ENCODE measurements around the gene ABHD17B.

The ABHD17B gene

GRCh38 chr9:71937898-71938297, 26.9 kb upstream of the ABHD17B start:
- in situ Hi-C loops (cut with HindIII; ENCODE audit: low sequenced_read_pairs), result no loop called here
- no peak for TF ChIP-seq CTCF (IDR thresholded peaks at IDR 0.05; ENCODE audit: low read depth, low read length, missing control alignments)
- DNase-seq (ENCODE audit: low read depth), result no peak
- no peak overlapping the region for H3K4me3 ChIP-seq (ENCODE audit: low read depth, low read length)

DNA sequence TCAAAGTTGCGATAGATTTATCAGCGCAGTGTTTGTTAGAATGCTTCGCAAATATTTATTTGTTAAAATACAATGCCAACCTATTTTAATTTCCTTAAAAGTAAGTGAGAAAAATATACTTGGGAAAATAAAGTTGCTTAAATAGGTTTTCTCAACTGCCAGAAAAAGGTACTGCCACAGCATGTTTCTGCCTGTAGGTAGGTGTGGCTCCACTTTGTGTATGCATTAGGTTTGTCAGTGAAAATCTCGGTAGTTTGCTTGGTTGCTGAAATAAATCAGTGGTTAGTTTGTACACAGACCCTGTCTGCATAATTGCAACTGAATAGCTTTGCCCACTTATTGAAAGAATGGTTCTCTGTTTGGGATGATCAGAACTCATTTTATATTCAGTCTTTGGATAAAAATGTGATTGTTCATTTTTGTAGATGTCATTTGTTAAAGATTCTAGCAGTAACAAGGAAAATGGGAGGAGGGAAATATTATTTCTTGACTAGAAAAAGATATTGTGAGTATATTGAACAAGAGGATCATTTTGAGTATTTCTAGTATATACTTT, 26.2 kb upstream of the ABHD17B start:
- in situ Hi-C loops (cut with HindIII; ENCODE audit: low sequenced_read_pairs), result no loop called here
- TF ChIP-seq CTCF (IDR thresholded peaks at IDR 0.05; ENCODE audit: low read depth, low read length, missing control alignments), result no peak
- H3K4me3 ChIP-seq (ENCODE audit: low read depth, low read length), result no peak overlapping the region
- DNase-seq (ENCODE audit: low read depth), result no peak

- H3K4me3 ChIP-seq (ENCODE audit: low read depth, low read length), result no peak overlapping the region
- in situ Hi-C loops (cut with HindIII; ENCODE audit: low sequenced_read_pairs), result no loop called here
- no peak for TF ChIP-seq CTCF (IDR thresholded peaks at IDR 0.05; ENCODE audit: low read depth, low read length, missing control alignments)
- no peak for DNase-seq (ENCODE audit: low read depth)
These were observed 25.1 kb upstream of the ABHD17B start for GRCh38 chr9:71936066-71936465.

GRCh38 chr9:71931166-71931565, 20.2 kb upstream of the ABHD17B start:
- H3K4me3 ChIP-seq (ENCODE audit: low read depth, low read length), result no peak overlapping the region
- TF ChIP-seq CTCF (IDR thresholded peaks at IDR 0.05; ENCODE audit: low read depth, low read length, missing control alignments), result no peak
- in situ Hi-C loops (cut with HindIII; ENCODE audit: low sequenced_read_pairs), result loop anchor here (5.0 kb wide), 1 partner anchor 39 kb away; no protein-coding TSS in a partner anchor
- no peak for DNase-seq (ENCODE audit: low read depth)

GRCh38 chr9:71929791-71930440, 18.9 kb upstream of the ABHD17B start:
- no peak for TF ChIP-seq CTCF (IDR thresholded peaks at IDR 0.05; ENCODE audit: low read depth, low read length, missing control alignments)
- no peak for DNase-seq (ENCODE audit: low read depth)
- H3K4me3 ChIP-seq (ENCODE audit: low read depth, low read length), result no peak overlapping the region
- in situ Hi-C loops (cut with HindIII; ENCODE audit: low sequenced_read_pairs), result loop anchor here (5.0 kb wide), 1 partner anchor 38 kb away; no protein-coding TSS in a partner anchor

- in situ Hi-C loops (cut with HindIII; ENCODE audit: low sequenced_read_pairs), result no loop called here
- DNase-seq (ENCODE audit: low read depth), result no peak
- H3K4me3 ChIP-seq (ENCODE audit: low read depth, low read length), result no peak overlapping the region
- TF ChIP-seq CTCF (IDR thresholded peaks at IDR 0.05; ENCODE audit: low read depth, low read length, missing control alignments), result no peak
These were observed 18.2 kb upstream of the ABHD17B start for GRCh38 chr9:71929223-71929622.
